Measurements from ENCODE around the gene RAB30.

DNA sequence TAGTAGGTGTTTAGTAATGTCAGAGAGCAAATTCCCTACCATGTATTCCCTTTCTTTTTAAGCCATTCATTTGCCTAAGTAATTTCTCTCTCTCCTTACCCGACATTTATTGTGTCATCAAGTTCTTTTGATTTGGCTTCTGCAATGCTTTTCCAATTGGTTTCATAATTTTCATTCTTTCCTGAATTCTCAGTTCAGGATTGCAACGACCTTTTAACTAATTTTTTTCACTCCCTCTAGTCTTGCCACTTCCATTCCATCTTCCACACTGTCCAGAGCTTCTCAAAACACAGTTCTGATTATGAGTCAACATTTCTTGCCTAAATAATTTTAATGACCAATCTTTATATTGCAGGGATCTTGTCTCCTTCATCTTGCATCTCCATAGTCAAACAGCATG is 41.2 kb upstream of the RAB30 start:
- TF ChIP-seq, protein P1, sequence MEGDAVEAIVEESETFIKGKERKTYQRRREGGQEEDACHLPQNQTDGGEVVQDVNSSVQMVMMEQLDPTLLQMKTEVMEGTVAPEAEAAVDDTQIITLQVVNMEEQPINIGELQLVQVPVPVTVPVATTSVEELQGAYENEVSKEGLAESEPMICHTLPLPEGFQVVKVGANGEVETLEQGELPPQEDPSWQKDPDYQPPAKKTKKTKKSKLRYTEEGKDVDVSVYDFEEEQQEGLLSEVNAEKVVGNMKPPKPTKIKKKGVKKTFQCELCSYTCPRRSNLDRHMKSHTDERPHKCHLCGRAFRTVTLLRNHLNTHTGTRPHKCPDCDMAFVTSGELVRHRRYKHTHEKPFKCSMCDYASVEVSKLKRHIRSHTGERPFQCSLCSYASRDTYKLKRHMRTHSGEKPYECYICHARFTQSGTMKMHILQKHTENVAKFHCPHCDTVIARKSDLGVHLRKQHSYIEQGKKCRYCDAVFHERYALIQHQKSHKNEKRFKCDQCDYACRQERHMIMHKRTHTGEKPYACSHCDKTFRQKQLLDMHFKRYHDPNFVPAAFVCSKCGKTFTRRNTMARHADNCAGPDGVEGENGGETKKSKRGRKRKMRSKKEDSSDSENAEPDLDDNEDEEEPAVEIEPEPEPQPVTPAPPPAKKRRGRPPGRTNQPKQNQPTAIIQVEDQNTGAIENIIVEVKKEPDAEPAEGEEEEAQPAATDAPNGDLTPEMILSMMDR (conservative IDR thresholded peaks at IDR 0.05; ENCODE audit: low read depth, low read length) = no peak
- TF ChIP-seq EZH2 (IDR thresholded peaks at IDR 0.05; ENCODE audit: borderline replicate concordance, low read depth, low read length, poor library complexity, severe bottlenecking) = no peak

Measured in A673 (cell line).